Parathyroid adenoma (tissue), 2 donors: ENCODE results near the gene ZNF664.
"Not testable (repeated sequence)": the region's sequence is repeated elsewhere in the genome, so short reads cannot be mapped to it uniquely, and the experiment has no call there.

ENCODE experiments used
- H2AFZ ChIP-seq: fragments of 300-600 bp; sonication (generic); one replicate; pipeline ENCODE4 v1.7.0; 2017; ENCODE audit warnings: antibody characterized with exemption, mild to moderate bottlenecking
- H3K27ac ChIP-seq: fragments of 300-600 bp; sonication (generic); one replicate; pipeline ENCODE4 v1.7.0; 2017
- H3K27me3 ChIP-seq: fragments of 300-600 bp; sonication (generic); one replicate; pipeline ENCODE4 v1.7.0; 2017; ENCODE audit warnings: low read length; ENCODE audit not compliant: control insufficient read depth, insufficient read depth
- H3K36me3 ChIP-seq: fragments of 300-600 bp; sonication (generic); one replicate; pipeline ENCODE4 v1.7.0; 2017; ENCODE audit warnings: low read length; ENCODE audit not compliant: control insufficient read depth, insufficient read depth
- H3K4me1 ChIP-seq: fragments of 300-600 bp; sonication (generic); one replicate; pipeline ENCODE4 v1.7.0; 2017; ENCODE audit warnings: control low read depth
- H3K4me2 ChIP-seq: fragments of 300-600 bp; sonication (generic); one replicate; pipeline ENCODE4 v1.7.0; 2017; ENCODE audit warnings: low read length
- H3K4me3 ChIP-seq: fragments of 300-600 bp; sonication (generic); one replicate; pipeline ENCODE4 v1.7.0; 2017; ENCODE audit warnings: low read depth, low read length
- H3K79me2 ChIP-seq: fragments of 300-600 bp; sonication (generic); one replicate; pipeline ENCODE4 v1.7.0; 2017; ENCODE audit warnings: control low read depth
- H3K9ac ChIP-seq: fragments of 300-600 bp; sonication (generic); one replicate; pipeline ENCODE4 v1.7.0; 2017; ENCODE audit warnings: mild to moderate bottlenecking
- H3K9me3 ChIP-seq: fragments of 300-600 bp; sonication (generic); one replicate; pipeline ENCODE4 v1.7.0; 2017; ENCODE audit warnings: low read length; ENCODE audit not compliant: control insufficient read depth
- CTCF ChIP-seq: fragments of 300-600 bp; sonication (generic); IDR thresholded peaks from one replicate; pipeline ENCODE4 v1.7.0; 2017; ENCODE audit warnings: antibody characterized with exemption, mild to moderate bottlenecking
- donor health status: primary hyperparathyroidism.

ZNF664 gene

DNA sequence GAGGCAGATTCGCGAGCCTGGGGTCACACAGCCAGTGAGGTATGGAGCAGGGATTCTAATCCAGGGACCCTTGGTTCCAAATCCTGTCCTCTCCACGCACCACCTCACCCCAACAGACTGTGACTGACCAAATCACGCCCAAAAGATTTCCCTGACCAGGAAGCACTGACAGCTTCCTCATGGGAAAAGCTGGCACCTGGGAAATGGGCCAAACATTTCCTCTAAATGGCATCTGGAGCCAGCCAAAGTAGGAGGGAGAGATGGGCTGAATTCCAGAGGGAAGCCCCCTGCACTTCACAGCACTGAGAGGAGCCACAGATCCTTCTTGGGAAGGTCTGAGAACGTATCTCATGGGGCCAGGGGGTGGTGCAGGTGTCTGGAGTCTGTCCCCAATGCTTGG lies 29.2 kb upstream of the ZNF664 start:
- no peak overlapping the region for H3K9ac ChIP-seq
- H3K27ac ChIP-seq = no peak overlapping the region
- no peaks in the 10 kb centered on the region for H3K36me3 ChIP-seq

GRCh38 chr12:123944696-123945095 lies 28.3 kb upstream of the ZNF664 start:
- no peak overlapping the region for H2AFZ ChIP-seq
- H3K36me3 ChIP-seq = no peaks in the 10 kb centered on the region
- H3K4me2 ChIP-seq = no peak overlapping the region
- H3K27me3 ChIP-seq = no peaks in the 10 kb centered on the region
- no peaks in the 10 kb centered on the region for H3K9me3 ChIP-seq
- H3K4me1 ChIP-seq = no peaks in the 10 kb centered on the region
- no peak overlapping the region for H3K4me3 ChIP-seq
- no peak for TF ChIP-seq CTCF
- no peak overlapping the region for H3K27ac ChIP-seq
- no peak overlapping the region for H3K9ac ChIP-seq
- peaks cover 18% of the 10 kb centered on the region for H3K79me2 ChIP-seq

More for the DNA sequence above, 29.2 kb upstream of the ZNF664 start:
- Histone ChIP-seq H3K4me2 (no peak overlapping the region), H3K4me3 (no peak overlapping the region), H3K4me1 (no peaks in the 10 kb centered on the region), H3K79me2 (peaks cover 9% of the 10 kb centered on the region), H2AFZ (no peak overlapping the region), H3K27me3 (no peaks in the 10 kb centered on the region), H3K9me3 (no peaks in the 10 kb centered on the region)
- TF ChIP-seq CTCF = no peak

GRCh38 chr12:123945287-123946151 lies 27.5 kb upstream of the ZNF664 start:
- H2AFZ ChIP-seq = no peak overlapping the region
- no peak overlapping the region for H3K27ac ChIP-seq
- H3K79me2 ChIP-seq = peaks cover 18% of the 10 kb centered on the region
- H3K4me1 ChIP-seq = no peaks in the 10 kb centered on the region
- no peaks in the 10 kb centered on the region for H3K27me3 ChIP-seq
- no peak for TF ChIP-seq CTCF
- no peak overlapping the region for H3K4me2 ChIP-seq
- H3K4me3 ChIP-seq = no peak overlapping the region
- H3K9ac ChIP-seq = no peak overlapping the region
- no peaks in the 10 kb centered on the region for H3K36me3 ChIP-seq
- H3K9me3 ChIP-seq = no peaks in the 10 kb centered on the region

DNA sequence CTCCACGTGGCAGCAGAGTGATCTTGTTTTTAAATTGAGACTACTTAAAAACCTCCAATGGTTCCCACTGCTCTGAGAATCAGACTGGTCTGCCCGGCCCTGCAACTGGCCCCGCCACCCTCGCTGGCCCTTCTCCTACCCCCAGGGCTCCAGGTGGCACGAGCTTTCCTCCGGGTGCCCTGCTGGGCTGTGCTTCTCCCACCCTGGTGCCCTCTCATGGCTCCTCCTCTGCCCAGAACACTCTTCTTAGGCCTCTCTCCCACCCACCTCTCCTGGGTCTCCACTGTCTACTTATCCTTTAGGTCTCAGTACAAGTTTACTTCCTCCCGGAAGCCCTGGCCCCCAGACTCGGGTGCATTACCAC lies 26.9 kb upstream of the ZNF664 start:
- H3K4me2 ChIP-seq = no peak overlapping the region
- H3K27ac ChIP-seq = no peak overlapping the region
- H3K27me3 ChIP-seq = no peaks in the 10 kb centered on the region
- H3K79me2 ChIP-seq = peaks cover 22% of the 10 kb centered on the region
- no peak overlapping the region for H2AFZ ChIP-seq
- no peaks in the 10 kb centered on the region for H3K9me3 ChIP-seq
- H3K4me3 ChIP-seq = no peak overlapping the region
- H3K4me1 ChIP-seq = no peaks in the 10 kb centered on the region
- H3K9ac ChIP-seq = no peak overlapping the region
- no peaks in the 10 kb centered on the region for H3K36me3 ChIP-seq
- TF ChIP-seq CTCF = no peak

GRCh38 chr12:123946516-123947505 lies 26.2 kb upstream of the ZNF664 start:
- peaks cover 23% of the 10 kb centered on the region for H3K79me2 ChIP-seq
- H3K9ac ChIP-seq, H2AFZ ChIP-seq, H3K4me3 ChIP-seq, H3K4me1 ChIP-seq, H3K9me3 ChIP-seq, H3K27ac ChIP-seq, H3K36me3 ChIP-seq, H3K27me3 ChIP-seq, H3K4me2 ChIP-seq: not testable (repeated sequence)

DNA sequence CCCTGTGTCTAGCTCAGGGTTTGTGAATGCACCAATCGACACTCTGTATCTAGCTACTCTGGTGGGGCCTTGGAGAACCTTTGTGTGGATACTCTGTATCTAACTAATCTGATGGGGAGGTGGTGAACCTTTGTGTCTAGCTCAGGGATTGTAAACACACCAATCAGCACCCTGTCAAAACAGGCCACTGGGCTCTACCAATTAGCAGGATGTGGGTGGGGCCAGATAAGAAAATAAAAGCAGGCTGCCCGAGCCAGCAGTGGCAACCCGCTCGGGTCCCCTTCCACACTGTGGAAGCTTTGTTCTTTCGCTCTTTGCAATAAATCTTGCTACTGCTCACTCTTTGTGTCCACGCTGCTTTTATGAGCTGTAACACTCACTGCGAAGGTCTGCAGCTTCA lies 25.5 kb upstream of the ZNF664 start:
- not testable (repeated sequence) for H3K9me3 ChIP-seq, H3K27me3 ChIP-seq, H3K4me1 ChIP-seq, H3K9ac ChIP-seq, H3K4me3 ChIP-seq, H3K36me3 ChIP-seq, H2AFZ ChIP-seq, H3K27ac ChIP-seq, H3K4me2 ChIP-seq
- peaks cover 27% of the 10 kb centered on the region for H3K79me2 ChIP-seq
